B cell (primary cell): ENCODE results near the gene MUS81. TPM values are rescaled to one million over a fixed set of nuclear protein-coding genes. Genes with fewer than 3 reads are reported as not detected.

ENCODE experiments used
- ATAC-seq: fragments of 200-7000 bp; cut with Tn5 transposase; one replicate; pipeline ENCODE4 v1.10.0; 2021; ENCODE audit warnings: low read depth, mild to moderate bottlenecking, moderate number of reproducible peaks, moderate library complexity
- CTCF ChIA-PET: fragments of 350-600 bp; sonication (Branson Sonifier 250); formaldehyde crosslinking; loops from one replicate; lab custom pipeline; 2021; ENCODE audit warnings: antibody characterized with exemption, inconsistent platforms; lab: Charles Lee
- POLR2A ChIA-PET: fragments of 350-600 bp; sonication (Branson Sonifier 250); formaldehyde crosslinking; loops from one replicate; lab custom pipeline; 2021; ENCODE audit warnings: antibody characterized with exemption; lab: Charles Lee
- DNase-seq: peaks from one replicate; pipeline ENCODE4 v3.0.0; 2013
- H2AFZ ChIP-seq: 2 replicates; pipeline ENCODE4 v1.6.1; 2012; ENCODE audit warnings: mild to moderate bottlenecking, low read depth, low read length; ENCODE audit not compliant: insufficient read depth, poor library complexity, severe bottlenecking
- H3K27ac ChIP-seq, 2 donors: 1 replicate in 1 of 2; 2 replicates in 1 of 2; pipeline ENCODE4 v1.5.1; 2012 to 2013; ENCODE audit warnings: low read length in 2 of 2, mild to moderate bottlenecking in 2 of 2, moderate library complexity in 1 of 2
- H3K27me3 ChIP-seq, 4 experiments: fragments of 200-600 bp in 1 of 4; sonication (generic) in 1 of 4; replicated peaks in 1 of 4; 1 replicate in 2 of 4; 2 replicates in 2 of 4; pipeline versions ENCODE4 v1.6.1 to v1.7.0; 2013 to 2016; ENCODE audit warnings: low read length in 3 of 4, mild to moderate bottlenecking in 2 of 4, mixed read lengths in 1 of 4, moderate library complexity in 1 of 4; ENCODE audit not compliant: insufficient read depth in 4 of 4, control insufficient read depth in 3 of 4; ENCODE audit errors: control extremely low read depth in 1 of 4
- H3K36me3 ChIP-seq, 2 experiments: replicated peaks in 1 of 2; 1 replicate in 1 of 2; 2 replicates in 1 of 2; pipeline versions ENCODE4 v1.6.1 to v1.7.1; 2013; ENCODE audit warnings: low read length in 1 of 2; ENCODE audit not compliant: insufficient read depth in 2 of 2, control insufficient read depth in 1 of 2; ENCODE audit errors: control extremely low read depth in 1 of 2, extremely low read depth in 1 of 2
- H3K4me1 ChIP-seq, 2 donors: fragments of 200-600 bp in 1 of 2; sonication (generic) in 1 of 2; 1 replicate in 1 of 2; 2 replicates in 1 of 2; pipeline versions ENCODE4 v1.5.1 to v1.6.1; 2013 to 2017; ENCODE audit warnings: low read length in 2 of 2; ENCODE audit not compliant: control insufficient read depth in 2 of 2, insufficient read depth in 2 of 2
- H3K4me2 ChIP-seq: replicated peaks from 2 replicates; pipeline ENCODE3; 2012; ENCODE audit warnings: mild to moderate bottlenecking, low read depth, low read length; ENCODE audit not compliant: poor library complexity, severe bottlenecking
- H3K4me3 ChIP-seq, 5 experiments: fragments of 200-600 bp in 1 of 5; sonication (generic) in 1 of 5; 1 replicate in 3 of 5; 2 replicates in 2 of 5; pipeline versions ENCODE4 v1.5.1 to v1.7.0; 2011 to 2016; ENCODE audit warnings: low read length in 4 of 5, mild to moderate bottlenecking in 4 of 5, low read depth in 2 of 5, control low read depth in 1 of 5, moderate library complexity in 1 of 5; ENCODE audit not compliant: insufficient read depth in 1 of 5; ENCODE audit errors: control extremely low read depth in 1 of 5, extremely low read depth in 1 of 5
- H3K79me2 ChIP-seq: fragments of 200-600 bp; sonication (generic); one replicate; pipeline ENCODE4 v1.6.0; 2016; ENCODE audit warnings: low read length; ENCODE audit not compliant: control insufficient read depth, insufficient read depth
- H3K9ac ChIP-seq: fragments of 200-600 bp; sonication (generic); 2 replicates; pipeline ENCODE4 v1.6.1; 2017; ENCODE audit warnings: mild to moderate bottlenecking, low read length, moderate library complexity
- H3K9me3 ChIP-seq, 3 donors: one replicate each; pipeline versions ENCODE4 v1.6.1 to v1.7.1; 2013; ENCODE audit warnings: low read length in 2 of 3; ENCODE audit not compliant: control insufficient read depth in 2 of 3, insufficient read depth in 1 of 3; ENCODE audit errors: control extremely low read depth in 1 of 3
- H4K20me1 ChIP-seq: 2 replicates; pipeline ENCODE4 v1.6.0; 2012; ENCODE audit warnings: mild to moderate bottlenecking, low read length; ENCODE audit not compliant: insufficient read depth, control insufficient read depth, poor library complexity, severe bottlenecking
- H3K27ac Mint-ChIP-seq: one replicate; pipeline ENCODE4 v1.8.0; 2021; ENCODE audit warnings: mixed read lengths
- H3K27me3 Mint-ChIP-seq: one replicate; pipeline ENCODE4 v1.8.0; 2021; ENCODE audit warnings: mixed read lengths
- H3K4me1 Mint-ChIP-seq: one replicate; pipeline ENCODE4 v1.8.0; 2021; ENCODE audit warnings: mixed read lengths
- H3K4me3 Mint-ChIP-seq: one replicate; pipeline ENCODE4 v1.8.0; 2021; ENCODE audit warnings: mixed read lengths
- H3K9me3 Mint-ChIP-seq: one replicate; pipeline ENCODE4 v1.8.0; 2022; ENCODE audit warnings: mixed read lengths; ENCODE audit not compliant: insufficient read depth
- CTCF ChIP-seq: fragments of 200-600 bp; IDR thresholded peaks from one replicate; pipeline ENCODE4 v1.8.0; 2022; ENCODE audit warnings: antibody characterized with exemption, mild to moderate bottlenecking
- EZH2 ChIP-seq: IDR thresholded peaks from 2 replicates; pipeline ENCODE4 v1.6.1; 2012; ENCODE audit warnings: borderline replicate concordance, low read depth, mild to moderate bottlenecking, moderate library complexity, low read length; ENCODE audit not compliant: insufficient read depth, poor library complexity, severe bottlenecking
- WGBS: methylation state at CpG from one replicate; pipeline ENCODE4 v1.1.5; 2013; ENCODE audit warnings: missing lambda C conversion rate; ENCODE audit not compliant: insufficient coverage; 5-methylcytosine and 5-hydroxymethylcytosine counted together
- intact Hi-C: fragments of 100-400 bp; cut with micrococcal nuclease; formaldehyde crosslinking; loops from one replicate; pipeline ENCODE4 v1.10.0; 2022
- polyA plus RNA-seq: library from polyadenylated mRNA; depleted of rRNA; stranded (reverse); fragments of >200 nt; gene quantifications from 2 replicates; pipeline ENCODE4 v1.2.3, GENCODE V29; 2012
- total RNA-seq, 2 donors: library from RNA; stranded (reverse); fragments of 120-200 nt in 1 of 2; gene quantifications; 1 replicate in 1 of 2; 2 replicates in 1 of 2; pipeline versions ENCODE4 v1.2.3 to v1.2.4, GENCODE V29; 2013 to 2022

Gene MUS81
- total and polyA plus RNA-seq, 2 donors (not counting 1 experiment from before 2014, with no cell fraction given) = 74.5 to 134 TPM

- Mint-ChIP-seq H3K4me3 (peak overlapping the region; percentile 74), H3K27me3 (no peaks in the 10 kb centered on the region), H3K9me3 (no peaks in the 10 kb centered on the region), H3K4me1 (peaks cover 9% of the 10 kb centered on the region), H3K27ac (peak overlapping the region; percentile 75)
- Histone ChIP-seq H3K79me2 (no peaks in the 10 kb centered on the region), H3K9ac (peak overlapping the region; percentile 66), H3K27ac (peak overlapping the region; percentile 54 to 66), H3K27me3 (no peaks in the 10 kb centered on the region), H3K4me2 (peak overlapping the region; percentile 90), H3K4me1 (peaks cover 6 to 13% of the 10 kb centered on the region in 2 donors), H3K36me3 (no peaks in the 10 kb centered on the region), H4K20me1 (no peaks in the 10 kb centered on the region), H3K9me3 (no peaks in the 10 kb centered on the region), H3K4me3 (peak overlapping the region; percentile 43 to 66 (median 52)), H2AFZ (peak overlapping the region; percentile 80)
- no peak for TF ChIP-seq EZH2
- TF ChIP-seq CTCF = peak; percentile 100
- 8% methylated on average over 74 of the region's 74 CpGs for WGBS
- DNase-seq (peak; percentile 95), ATAC-seq (peak; percentile 98)
- intact Hi-C loops = loop anchor here (1.0 to 5.0 kb wide), 6 partner anchors 38 to 192 kb away; partner anchors contain the start of gene AP5B1
- ChIA-PET POLR2A (interaction anchor here (0.6 to 1.4 kb wide), 5 partner anchors 38 to 212 kb away, joined by 3 to 6 read pairs (median 4); partner anchors contain the start of genes AP5B1 and FIBP), CTCF (interaction anchor here (0.6 to 6.1 kb wide), 28 partner anchors 10 to 1125 kb away, joined by 3 to 90 read pairs (median 5); partner anchors contain the start of genes AP5B1, CCDC85B, KAT5 and OVOL1)
These were observed 42.2 kb upstream of the MUS81 start for GRCh38 chr11:65817835-65818680.

GRCh38 chr11:65821107-65821506, 39.1 kb upstream of the MUS81 start:
- no peak for TF ChIP-seq EZH2
- no peak for TF ChIP-seq CTCF
- H3K79me2 ChIP-seq = no peaks in the 10 kb centered on the region
- 83% methylated on average over 8 of the region's 8 CpGs for WGBS
- CTCF ChIA-PET = interaction anchor here (2.6 to 6.1 kb wide), 2 partner anchors 42 to 109 kb away, joined by 11 to 90 read pairs; partner anchors contain the start of genes AP5B1 and KAT5
- H3K4me1 Mint-ChIP-seq = peaks cover 9% of the 10 kb centered on the region
- H3K9me3 Mint-ChIP-seq = no peaks in the 10 kb centered on the region
- H3K27ac ChIP-seq = no peak overlapping the region
- H4K20me1 ChIP-seq = no peaks in the 10 kb centered on the region
- no peaks in the 10 kb centered on the region for H3K27me3 Mint-ChIP-seq
- H2AFZ ChIP-seq = no peak overlapping the region
- H3K9ac ChIP-seq = no peak overlapping the region
- peaks cover 6 to 13% of the 10 kb centered on the region in 2 donors for H3K4me1 ChIP-seq
- H3K27ac Mint-ChIP-seq = no peak overlapping the region
- ATAC-seq (no peak), DNase-seq (no peak)
- intact Hi-C loops = no loop called here
- H3K4me2 ChIP-seq = no peak overlapping the region
- H3K4me3 ChIP-seq = no peak overlapping the region
- no peaks in the 10 kb centered on the region for H3K36me3 ChIP-seq
- H3K4me3 Mint-ChIP-seq = no peak overlapping the region
- no peaks in the 10 kb centered on the region for H3K27me3 ChIP-seq
- no peaks in the 10 kb centered on the region for H3K9me3 ChIP-seq
- POLR2A ChIA-PET = interaction anchor here (0.6 kb wide), 1 partner anchor 515 kb away, joined by 3 read pairs; no protein-coding TSS in a partner anchor
